Suprapubic skin (tissue), 4 donors: ENCODE measurements around the gene UPF3A. TPM values are rescaled to one million over a fixed set of nuclear protein-coding genes. Genes with fewer than 3 reads are reported as not detected.
"Not testable (repeated sequence)": the region's sequence is repeated elsewhere in the genome, so short reads cannot be mapped to it uniquely, and the experiment has no call there.

Experiments used
- DNase-seq, 2 donors: peaks; one replicate each; pipeline ENCODE4 v3.0.0-alpha.2; 2019; ENCODE audit warnings: low spot score in 2 of 2
- H3K27ac ChIP-seq: fragments of 200-600 bp; sonication (generic); one replicate; pipeline ENCODE4 v1.5.1; 2019
- H3K27me3 ChIP-seq: fragments of 200-600 bp; sonication (generic); one replicate; pipeline ENCODE4 v1.5.1; 2019
- H3K36me3 ChIP-seq: fragments of 200-600 bp; sonication (generic); one replicate; pipeline ENCODE4 v1.5.1; 2019
- H3K4me1 ChIP-seq: fragments of 200-600 bp; sonication (generic); one replicate; pipeline ENCODE4 v1.5.1; 2019
- H3K4me3 ChIP-seq: fragments of 200-600 bp; sonication (generic); one replicate; pipeline ENCODE4 v1.5.1; 2019; ENCODE audit warnings: mild to moderate bottlenecking
- H3K9me3 ChIP-seq: fragments of 200-600 bp; sonication (generic); one replicate; pipeline ENCODE4 v1.5.1; 2019
- EP300 ChIP-seq: sonication (generic); formaldehyde crosslinking; IDR thresholded peaks from one replicate; pipeline ENCODE4 v1.6.1; 2017; ENCODE audit warnings: antibody characterized with exemption
- POLR2A ChIP-seq, 2 donors: fragments of 450-650 bp; IDR thresholded peaks; one replicate each; pipeline ENCODE4 v1.6.1; 2017; ENCODE audit warnings: antibody characterized with exemption in 2 of 2, mild to moderate bottlenecking in 2 of 2, moderate library complexity in 2 of 2
- POLR2AphosphoS5 ChIP-seq, 3 donors: sonication (generic); formaldehyde crosslinking; IDR thresholded peaks; one replicate each; pipeline ENCODE4 v1.6.1; 2017; ENCODE audit warnings: antibody characterized with exemption in 3 of 3
- WGBS: methylation state at CpG from one replicate; pipeline ENCODE4 v1.1.5; 2018; 5-methylcytosine and 5-hydroxymethylcytosine counted together
- total RNA-seq, 4 donors: library from RNA; depleted of rRNA; stranded (reverse); fragments of >200 nt; gene quantifications; one replicate each; pipeline ENCODE4 v1.1.0, GENCODE V29; 2016
- TF ChIP-seq, protein P1 (sequence below), 2 donors: fragments of 200-600 bp in 1 of 2; fragments of 450-650 bp in 1 of 2; sonication (generic) in 1 of 2; IDR thresholded peaks; one replicate each; pipeline ENCODE4 v1.5.1; 2016 to 2019; ENCODE audit warnings: antibody characterized with exemption in 2 of 2, mild to moderate bottlenecking in 1 of 2, moderate library complexity in 1 of 2

Gene UPF3A
- total RNA-seq, 4 donors from 2014 or later: 17.6 to 57.3 (median 30.8) TPM

DNA sequence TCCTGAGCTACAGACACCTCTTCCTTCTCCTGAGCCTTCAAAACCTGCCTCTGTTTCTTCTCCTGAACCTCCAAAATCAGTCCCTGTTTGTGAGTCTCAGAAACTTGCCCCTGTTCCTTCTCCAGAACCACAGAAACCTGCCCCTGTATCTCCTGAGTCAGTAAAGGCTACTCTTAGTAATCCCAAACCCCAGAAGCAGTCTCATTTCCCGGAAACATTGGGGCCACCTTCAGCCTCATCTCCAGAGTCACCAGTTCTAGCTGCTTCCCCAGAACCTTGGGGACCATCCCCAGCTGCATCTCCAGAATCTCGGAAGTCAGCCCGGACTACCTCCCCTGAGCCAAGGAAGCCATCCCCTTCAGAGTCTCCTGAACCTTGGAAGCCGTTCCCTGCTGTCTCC, 42.9 kb downstream of the UPF3A start:
- no peak overlapping the region for H3K27ac ChIP-seq

DNA sequence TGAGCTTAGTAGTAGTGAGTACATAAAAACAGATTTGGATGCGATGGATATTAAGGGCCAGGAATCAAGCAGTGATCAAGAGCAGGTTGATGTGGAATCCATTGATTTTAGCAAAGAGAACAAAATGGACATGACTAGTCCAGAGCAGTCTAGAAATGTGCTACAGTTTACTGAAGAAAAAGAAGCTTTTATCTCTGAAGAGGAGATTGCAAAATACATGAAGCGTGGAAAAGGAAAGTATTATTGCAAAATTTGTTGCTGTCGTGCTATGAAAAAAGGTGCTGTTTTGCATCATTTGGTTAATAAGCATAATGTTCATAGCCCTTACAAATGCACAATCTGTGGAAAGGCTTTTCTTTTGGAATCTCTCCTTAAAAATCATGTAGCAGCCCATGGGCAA, 44.3 kb downstream of the UPF3A start:
- DNase-seq: no peak
- H3K4me3 ChIP-seq: no peak overlapping the region
- H3K27me3 ChIP-seq: no peaks in the 10 kb centered on the region
- H3K27ac ChIP-seq: no peak overlapping the region
- TF ChIP-seq POLR2A (IDR thresholded peaks at IDR 0.05) (no peak), EP300 (no peak), POLR2AphosphoS5 (IDR thresholded peaks at IDR 0.05) (no peak)
- TF ChIP-seq, protein P1, sequence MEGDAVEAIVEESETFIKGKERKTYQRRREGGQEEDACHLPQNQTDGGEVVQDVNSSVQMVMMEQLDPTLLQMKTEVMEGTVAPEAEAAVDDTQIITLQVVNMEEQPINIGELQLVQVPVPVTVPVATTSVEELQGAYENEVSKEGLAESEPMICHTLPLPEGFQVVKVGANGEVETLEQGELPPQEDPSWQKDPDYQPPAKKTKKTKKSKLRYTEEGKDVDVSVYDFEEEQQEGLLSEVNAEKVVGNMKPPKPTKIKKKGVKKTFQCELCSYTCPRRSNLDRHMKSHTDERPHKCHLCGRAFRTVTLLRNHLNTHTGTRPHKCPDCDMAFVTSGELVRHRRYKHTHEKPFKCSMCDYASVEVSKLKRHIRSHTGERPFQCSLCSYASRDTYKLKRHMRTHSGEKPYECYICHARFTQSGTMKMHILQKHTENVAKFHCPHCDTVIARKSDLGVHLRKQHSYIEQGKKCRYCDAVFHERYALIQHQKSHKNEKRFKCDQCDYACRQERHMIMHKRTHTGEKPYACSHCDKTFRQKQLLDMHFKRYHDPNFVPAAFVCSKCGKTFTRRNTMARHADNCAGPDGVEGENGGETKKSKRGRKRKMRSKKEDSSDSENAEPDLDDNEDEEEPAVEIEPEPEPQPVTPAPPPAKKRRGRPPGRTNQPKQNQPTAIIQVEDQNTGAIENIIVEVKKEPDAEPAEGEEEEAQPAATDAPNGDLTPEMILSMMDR (IDR thresholded peaks at IDR 0.05): no peak
- H3K9me3 ChIP-seq: no peaks in the 10 kb centered on the region
- WGBS: 88% methylated on average over 3 of the region's 3 CpGs
- peaks cover 43% of the 10 kb centered on the region for H3K36me3 ChIP-seq
- H3K4me1 ChIP-seq: no peaks in the 10 kb centered on the region

More for the DNA sequence above, 42.9 kb downstream of the UPF3A start:
- Histone ChIP-seq H3K36me3 (peaks cover 43% of the 10 kb centered on the region), H3K9me3 (no peaks in the 10 kb centered on the region), H3K27me3 (no peaks in the 10 kb centered on the region), H3K4me3 (no peak overlapping the region), H3K4me1 (peaks cover 10% of the 10 kb centered on the region)
- no peak for DNase-seq
- TF ChIP-seq EP300: no peak
- WGBS: 98% methylated on average over 4 of the region's 4 CpGs

DNA sequence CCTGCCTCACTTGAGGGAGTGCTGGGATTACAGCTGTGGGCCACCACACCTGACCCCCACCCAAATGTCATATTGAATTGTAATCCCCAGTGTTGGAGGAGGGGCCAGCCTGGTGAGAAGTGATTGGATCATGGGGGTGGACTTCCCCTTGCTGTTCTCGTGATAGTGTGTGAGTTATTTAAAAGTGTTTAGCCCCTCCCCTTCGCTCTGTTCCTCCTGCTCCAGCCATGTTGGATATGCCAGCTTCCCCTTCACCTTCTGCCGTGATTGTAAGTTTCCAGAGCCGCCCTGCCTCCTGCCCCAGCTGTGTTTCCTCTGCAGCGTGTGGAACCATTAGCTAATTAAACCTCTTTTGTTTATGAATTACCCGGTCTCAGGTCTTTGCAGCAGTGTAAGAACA, 46.6 kb downstream of the UPF3A start:
- TF ChIP-seq EP300 (no peak), POLR2AphosphoS5 (IDR thresholded peaks at IDR 0.05) (no peak), POLR2A (IDR thresholded peaks at IDR 0.05) (no peak)
- TF ChIP-seq, protein P1 (IDR thresholded peaks at IDR 0.05): no peak
- WGBS: 89% methylated on average over 6 of the region's 6 CpGs
- Histone ChIP-seq H3K4me3 (no peak overlapping the region), H3K27me3 (no peaks in the 10 kb centered on the region), H3K27ac (no peak overlapping the region), H3K9me3 (no peaks in the 10 kb centered on the region), H3K36me3 (peaks cover 23% of the 10 kb centered on the region), H3K4me1 (no peaks in the 10 kb centered on the region)
- DNase-seq: no peak

DNA sequence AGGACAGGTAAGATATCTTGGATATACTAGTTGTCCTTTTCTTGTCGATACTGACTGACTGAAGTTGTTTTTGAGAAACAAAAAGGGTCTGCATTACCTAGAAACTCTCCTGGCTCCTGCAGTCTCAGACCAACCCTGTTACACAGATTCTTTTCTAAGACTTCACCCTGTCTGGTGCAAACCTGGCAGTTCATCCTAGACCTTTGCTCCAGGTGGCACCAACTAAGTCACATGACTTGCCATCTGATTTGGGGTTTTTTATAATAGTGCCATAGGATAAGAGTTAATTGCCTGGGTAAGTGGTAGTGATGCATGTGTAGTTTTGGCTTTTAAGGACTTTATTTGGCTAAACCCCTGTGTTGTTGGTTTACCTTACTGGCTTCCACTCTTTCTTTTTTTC, 47.2 kb downstream of the UPF3A start:
- Histone ChIP-seq H3K4me3 (no peak overlapping the region), H3K27ac (no peak overlapping the region), H3K4me1 (no peaks in the 10 kb centered on the region), H3K27me3 (no peaks in the 10 kb centered on the region), H3K9me3 (no peaks in the 10 kb centered on the region), H3K36me3 (peaks cover 17% of the 10 kb centered on the region)
- 100% methylated on average over 1 of the region's 1 CpG for WGBS
- TF ChIP-seq POLR2AphosphoS5 (IDR thresholded peaks at IDR 0.05): no peak
- TF ChIP-seq, protein P1 (IDR thresholded peaks at IDR 0.05): no peak
- TF ChIP-seq POLR2A (IDR thresholded peaks at IDR 0.05): no peak
- DNase-seq: no peak

DNA sequence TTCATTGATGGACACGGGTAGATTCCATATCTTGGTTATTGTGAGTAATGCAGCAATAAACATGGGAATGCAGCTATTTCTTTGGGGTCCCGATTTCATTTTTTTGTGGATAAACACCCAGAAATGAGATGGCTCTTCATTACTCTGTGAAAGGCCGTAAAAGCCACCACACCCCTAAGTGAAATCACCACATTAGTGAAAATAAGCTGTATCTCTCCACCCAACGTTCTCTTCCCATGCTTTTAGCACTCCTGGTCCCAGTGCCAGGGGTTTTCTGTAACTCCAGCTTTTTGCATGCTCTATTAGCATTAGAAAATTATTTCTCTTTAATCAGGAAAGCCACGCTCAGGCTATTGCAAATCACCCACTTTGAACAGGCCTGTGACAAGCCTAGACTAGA, 48.7 kb downstream of the UPF3A start:
- no peaks in the 10 kb centered on the region for H3K4me1 ChIP-seq
- TF ChIP-seq POLR2AphosphoS5 (IDR thresholded peaks at IDR 0.05) (no peak), POLR2A (IDR thresholded peaks at IDR 0.05) (no peak), EP300 (no peak)
- TF ChIP-seq, protein P1 (IDR thresholded peaks at IDR 0.05): no peak
- H3K9me3 ChIP-seq: no peaks in the 10 kb centered on the region
- no peak for DNase-seq
- peaks cover 2% of the 10 kb centered on the region for H3K36me3 ChIP-seq
- H3K27me3 ChIP-seq: no peaks in the 10 kb centered on the region
- no peak overlapping the region for H3K4me3 ChIP-seq
- WGBS: 59% methylated on average over 5 of the region's 5 CpGs
- no peak overlapping the region for H3K27ac ChIP-seq

DNA sequence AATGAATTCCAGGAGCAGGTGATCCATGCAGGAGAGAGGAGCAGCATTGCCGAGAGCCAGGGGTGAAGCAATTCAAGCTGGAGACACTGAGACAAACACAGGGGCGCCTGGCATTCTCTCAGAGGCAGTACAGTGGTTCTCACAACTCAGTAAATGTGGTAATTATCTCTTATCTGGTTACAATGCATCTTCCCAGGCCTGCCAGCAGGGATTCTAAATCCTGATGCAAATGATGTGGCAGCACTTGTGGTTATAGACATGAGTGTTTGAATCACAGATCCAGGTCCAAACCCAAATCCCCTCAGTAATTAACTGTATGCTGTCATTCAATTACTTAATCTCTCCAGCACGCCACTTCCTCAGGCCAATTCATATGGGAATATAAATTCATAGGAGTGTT, 52.5 kb downstream of the UPF3A start:
- H3K4me3 ChIP-seq, DNase-seq, H3K9me3 ChIP-seq, H3K27ac ChIP-seq, H3K27me3 ChIP-seq, H3K4me1 ChIP-seq, H3K36me3 ChIP-seq: not testable (repeated sequence)
- WGBS: 72% methylated on average over 3 of the region's 3 CpGs
